GM23338 (cell line): ENCODE results near the gene ERC1. TPM values are rescaled to one million over a fixed set of nuclear protein-coding genes. Genes with fewer than 3 reads are reported as not detected.

Experiments
- ATAC-seq: fragments of 200-7000 bp; cut with Tn5 transposase; 3 replicates; pipeline ENCODE4 v1.9.1; 2020
- DNase-seq: peaks from one replicate; pipeline ENCODE4 v3.0.0-alpha.2; 2015; ENCODE audit warnings: low spot score
- H2AFZ ChIP-seq: fragments of 200-600 bp; sonication (generic); 2 replicates; pipeline ENCODE4 v1.8.0; 2016; ENCODE audit warnings: antibody characterized with exemption, mild to moderate bottlenecking, moderate library complexity
- H3F3A ChIP-seq: fragments of 200-600 bp; sonication (generic); replicated peaks from 2 replicates; pipeline ENCODE4 v1.8.0; 2017; ENCODE audit warnings: antibody characterized with exemption, mixed run types, low read depth
- H3K27ac ChIP-seq: fragments of 200-600 bp; sonication (generic); 2 replicates; pipeline ENCODE4 v1.6.1; 2016; ENCODE audit warnings: low read depth
- H3K27me3 ChIP-seq: fragments of 200-600 bp; sonication (generic); 2 replicates; pipeline ENCODE4 v1.8.0; 2016; ENCODE audit warnings: mild to moderate bottlenecking, mixed run types, moderate library complexity; ENCODE audit not compliant: insufficient read depth
- H3K36me3 ChIP-seq: fragments of 200-600 bp; sonication (generic); 2 replicates; pipeline ENCODE4 v1.8.0; 2016; ENCODE audit warnings: mild to moderate bottlenecking; ENCODE audit not compliant: insufficient read depth
- H3K4me1 ChIP-seq: fragments of 200-600 bp; sonication (generic); 2 replicates; pipeline ENCODE4 v1.8.0; 2016; ENCODE audit warnings: mild to moderate bottlenecking, moderate library complexity; ENCODE audit not compliant: insufficient read depth
- H3K4me2 ChIP-seq: fragments of 200-600 bp; sonication (generic); 2 replicates; pipeline ENCODE4 v1.7.1; 2017; ENCODE audit warnings: mixed run types
- H3K4me3 ChIP-seq: fragments of 200-600 bp; sonication (generic); 2 replicates; pipeline ENCODE4 v1.6.1; 2016; ENCODE audit warnings: mixed run types
- H3K79me2 ChIP-seq: fragments of 200-600 bp; sonication (generic); replicated peaks from 2 replicates; pipeline ENCODE4 v1.8.0; 2017; ENCODE audit warnings: mild to moderate bottlenecking; ENCODE audit not compliant: insufficient read depth
- H3K9me2 ChIP-seq: fragments of 200-600 bp; sonication (generic); 2 replicates; pipeline ENCODE4 v1.8.0; 2017; ENCODE audit not compliant: insufficient read depth
- H4K20me1 ChIP-seq: fragments of 200-600 bp; sonication (generic); replicated peaks from 2 replicates; pipeline ENCODE4 v1.8.0; 2017; ENCODE audit warnings: mild to moderate bottlenecking; ENCODE audit not compliant: insufficient read depth
- H3K27ac Mint-ChIP-seq: 2 replicates; pipeline ENCODE4 v1.8.0; 2020; ENCODE audit warnings: inconsistent platforms, mild to moderate bottlenecking, moderate library complexity, mixed read lengths
- H3K27me3 Mint-ChIP-seq: 3 replicates; pipeline ENCODE4 v1.8.0; 2022; ENCODE audit warnings: low read depth, mild to moderate bottlenecking, moderate library complexity, mixed read lengths, inconsistent platforms; ENCODE audit not compliant: insufficient read depth, poor library complexity
- H3K36me3 Mint-ChIP-seq: 3 replicates; pipeline ENCODE4 v1.8.0; 2021; ENCODE audit warnings: low read depth, mild to moderate bottlenecking, inconsistent platforms, moderate library complexity, mixed read lengths
- H3K4me1 Mint-ChIP-seq: 3 replicates; pipeline ENCODE4 v1.8.0; 2020; ENCODE audit warnings: mild to moderate bottlenecking, inconsistent platforms, mixed read lengths
- H3K4me3 Mint-ChIP-seq: 3 replicates; pipeline ENCODE4 v1.8.0; 2021; ENCODE audit warnings: moderate library complexity, mild to moderate bottlenecking, inconsistent platforms, mixed read lengths
- H3K9me3 Mint-ChIP-seq: 3 replicates; pipeline ENCODE4 v1.8.0; 2020; ENCODE audit warnings: moderate library complexity, mild to moderate bottlenecking, inconsistent platforms, mixed read lengths
- POLR2AphosphoS5 ChIP-seq: IDR thresholded peaks from 2 replicates; pipeline ENCODE4 v1.6.1; 2016; ENCODE audit warnings: antibody characterized with exemption, low read depth
- STAT1 ChIP-seq: IDR thresholded peaks from one replicate; pipeline ENCODE4 v1.6.1; 2016; ENCODE audit warnings: antibody characterized with exemption; ENCODE audit not compliant: unreplicated experiment
- ZNF462 ChIP-seq: fragments of 250-450 bp; sonication (Bioruptor Pico); IDR thresholded peaks from 2 replicates; pipeline ENCODE4 v1.5.0; 2020; ENCODE audit warnings: mild to moderate bottlenecking, moderate library complexity
- polyA plus RNA-seq: library from polyadenylated mRNA; unstranded; fragments of >200 nt; fragmentation: Nextera tagmentation; extraction: Ambion mirVana; gene quantifications from 2 replicates; pipeline ENCODE4 v1.2.1, GENCODE V29; 2016
- total RNA-seq: library from RNA; depleted of rRNA; stranded (reverse); fragments of >200 nt; shearing (Covaris generic); gene quantifications from 2 replicates; pipeline ENCODE4 v1.2.3, GENCODE V29; 2014

ERC1 gene
- total and polyA plus RNA-seq, 2 experiments from 2014 or later, result 28.1 to 35.3 TPM

GRCh38 chr12:1056390-1056789 is 65.4 kb downstream of the ERC1 start:
- H3K4me3 ChIP-seq, result peak overlapping the region; percentile 18; the same call in 1 of the 2 replicates
- Mint-ChIP-seq H3K4me3 (peak overlapping the region; percentile 46), H3K27ac (peak overlapping the region; percentile 86), H3K4me1 (peaks cover 41% of the 10 kb centered on the region), H3K27me3 (no peaks in the 10 kb centered on the region), H3K36me3 (peaks cover 32% of the 10 kb centered on the region), H3K9me3 (peaks cover 26% of the 10 kb centered on the region)
- DNase-seq (peak; percentile 77), ATAC-seq (peak; percentile 76)
- H3K9me2 ChIP-seq, result no peaks in the 10 kb centered on the region
- H3K4me1 ChIP-seq, result peaks cover 49% of the 10 kb centered on the region
- no peaks in the 10 kb centered on the region for H3K36me3 ChIP-seq
- no peaks in the 10 kb centered on the region for H4K20me1 ChIP-seq
- no peaks in the 10 kb centered on the region for H3K27me3 ChIP-seq
- H3K27ac ChIP-seq, result peak overlapping the region; percentile 83
- H3K4me2 ChIP-seq, result peak overlapping the region; percentile 58
- H3K79me2 ChIP-seq, result peaks cover 61% of the 10 kb centered on the region
- H2AFZ ChIP-seq, result no peak overlapping the region
- H3F3A ChIP-seq, result 0 out of 2 replicates have a peak, but pooled peaks cover 4% of the 10 kb centered on the region
- TF ChIP-seq STAT1, result no peak
- TF ChIP-seq ZNF462, result peak; percentile 58; the same call in 1 of the 2 replicates

- no peak for DNase-seq
- TF ChIP-seq ZNF462 (no peak), POLR2AphosphoS5 (no peak)
- peaks cover 71% of the 10 kb centered on the region for H3K79me2 ChIP-seq
These were observed 67.4 kb downstream of the ERC1 start for GRCh38 chr12:1058423-1058822.

More at GRCh38 chr12:1058423-1058822, 67.4 kb downstream of the ERC1 start:
- Mint-ChIP-seq H3K27ac (peak overlapping the region; percentile 85; the same call in 1 of the 2 replicates), H3K9me3 (peaks cover 36% of the 10 kb centered on the region), H3K4me3 (no peak overlapping the region), H3K36me3 (peaks cover 42% of the 10 kb centered on the region), H3K27me3 (no peaks in the 10 kb centered on the region), H3K4me1 (peaks cover 32% of the 10 kb centered on the region)
- Histone ChIP-seq H2AFZ (no peak overlapping the region), H3K9me2 (no peaks in the 10 kb centered on the region), H3K27ac (no peak overlapping the region), H3K4me1 (peaks cover 36% of the 10 kb centered on the region), H3K27me3 (no peaks in the 10 kb centered on the region), H3K4me3 (no peak overlapping the region), H4K20me1 (no peaks in the 10 kb centered on the region), H3K36me3 (no peaks in the 10 kb centered on the region), H3F3A (0 out of 2 replicates have a peak, but pooled peaks cover 4% of the 10 kb centered on the region), H3K4me2 (no peak overlapping the region)
- ATAC-seq, result no peak
